Eye (tissue), 1 donor: ENCODE measurements around the gene EGR1.

ENCODE experiments used
- DNase-seq: peaks from one replicate; pipeline ENCODE4 v3.0.0-alpha.2; 2015

EGR1 gene

GRCh38 chr5:138465261-138466124 lies at the start of gene EGR1:
Gene EGR1 (plus strand): TSS chr5:138465479. CDS start chr5:138465762, 283 bp downstream.
- DNase-seq, result peak; percentile 98

- no peak for DNase-seq
These were observed 46.8 kb upstream of the EGR1 start for GRCh38 chr5:138418444-138418843.

- no peak for DNase-seq
These were observed 40.2 kb upstream of the EGR1 start for GRCh38 chr5:138425079-138425478.

GRCh38 chr5:138435943-138436342 lies 29.3 kb upstream of the EGR1 start:
- DNase-seq, result no peak

GRCh38 chr5:138438003-138438723 lies 27.1 kb upstream of the EGR1 start:
- DNase-seq, result no peak

- peak; percentile 86 for DNase-seq
These were observed 26.4 kb upstream of the EGR1 start, which contains the start of gene REEP2 for GRCh38 chr5:138438724-138439476. Gene REEP2 (plus strand): TSS chr5:138439057. CDS start chr5:138439209, 152 bp downstream.

- peak; percentile 79 for DNase-seq
These were observed 25.7 kb upstream of the EGR1 start for GRCh38 chr5:138439477-138440158.

GRCh38 chr5:138440159-138441073 lies 24.9 kb upstream of the EGR1 start:
- DNase-seq, result peak; percentile 50

- no peak for DNase-seq
These were observed 24.1 kb upstream of the EGR1 start for GRCh38 chr5:138441221-138441620.

- no peak for DNase-seq
These were observed 21.1 kb upstream of the EGR1 start for GRCh38 chr5:138444078-138444773.

- DNase-seq, result no peak
These were observed 20.3 kb upstream of the EGR1 start for GRCh38 chr5:138444774-138445546.

GRCh38 chr5:138445547-138446271 lies 19.6 kb upstream of the EGR1 start:
- no peak for DNase-seq

GRCh38 chr5:138448070-138448469 lies 17.2 kb upstream of the EGR1 start:
- no peak for DNase-seq

- DNase-seq, result peak; percentile 87
These were observed 16.5 kb upstream of the EGR1 start for GRCh38 chr5:138448481-138449398.

- peak; percentile 97 for DNase-seq
These were observed 15.6 kb upstream of the EGR1 start for GRCh38 chr5:138449501-138450239.

GRCh38 chr5:138450971-138451370 lies 14.3 kb upstream of the EGR1 start:
- DNase-seq, result no peak

GRCh38 chr5:138452720-138453119 lies 12.6 kb upstream of the EGR1 start:
- DNase-seq, result no peak
